MM.1S (cell line): ENCODE data around the gene ARRB2.

ENCODE experiments used
- EZH2 ChIP-seq: fragments of 300-600 bp; sonication (generic); optimal IDR thresholded peaks from 2 replicates; pipeline ENCODE3; 2017; ENCODE audit warnings: low read depth, mild to moderate bottlenecking, antibody characterized with exemption, low read length, mixed read lengths
- EZH2phosphoT487 ChIP-seq: fragments of 300-600 bp; sonication (generic); IDR thresholded peaks from 2 replicates; pipeline ENCODE4 v1.6.1; 2018; ENCODE audit warnings: antibody characterized with exemption, low read length
- TF ChIP-seq, protein P1 (sequence below): fragments of 300-600 bp; sonication (generic); IDR thresholded peaks from 2 replicates; pipeline ENCODE4 v1.5.1; 2016; ENCODE audit warnings: antibody characterized with exemption, low read length, mixed read lengths

DNA sequence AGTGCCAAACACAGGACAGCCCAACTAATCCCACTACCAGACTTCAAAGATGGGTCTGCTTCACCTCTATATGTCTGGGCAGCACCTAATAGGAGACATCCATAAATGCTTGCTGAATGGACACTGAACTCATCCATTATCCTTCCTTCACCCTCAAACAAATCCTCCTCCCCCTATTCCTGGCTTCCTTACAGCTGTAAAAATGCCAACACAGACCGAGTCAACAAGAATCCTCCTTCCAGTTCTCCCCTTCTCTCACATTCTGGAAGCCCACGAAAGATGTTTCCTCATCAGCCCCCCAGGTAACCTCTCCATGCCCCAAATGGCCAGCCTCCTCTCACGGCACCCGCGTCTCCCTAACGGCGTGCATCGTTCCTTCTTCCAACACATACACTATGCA is 18.7 kb upstream of the ARRB2 start:
- TF ChIP-seq EZH2phosphoT487 (no peak), EZH2 (no peak)
- TF ChIP-seq, protein P1, sequence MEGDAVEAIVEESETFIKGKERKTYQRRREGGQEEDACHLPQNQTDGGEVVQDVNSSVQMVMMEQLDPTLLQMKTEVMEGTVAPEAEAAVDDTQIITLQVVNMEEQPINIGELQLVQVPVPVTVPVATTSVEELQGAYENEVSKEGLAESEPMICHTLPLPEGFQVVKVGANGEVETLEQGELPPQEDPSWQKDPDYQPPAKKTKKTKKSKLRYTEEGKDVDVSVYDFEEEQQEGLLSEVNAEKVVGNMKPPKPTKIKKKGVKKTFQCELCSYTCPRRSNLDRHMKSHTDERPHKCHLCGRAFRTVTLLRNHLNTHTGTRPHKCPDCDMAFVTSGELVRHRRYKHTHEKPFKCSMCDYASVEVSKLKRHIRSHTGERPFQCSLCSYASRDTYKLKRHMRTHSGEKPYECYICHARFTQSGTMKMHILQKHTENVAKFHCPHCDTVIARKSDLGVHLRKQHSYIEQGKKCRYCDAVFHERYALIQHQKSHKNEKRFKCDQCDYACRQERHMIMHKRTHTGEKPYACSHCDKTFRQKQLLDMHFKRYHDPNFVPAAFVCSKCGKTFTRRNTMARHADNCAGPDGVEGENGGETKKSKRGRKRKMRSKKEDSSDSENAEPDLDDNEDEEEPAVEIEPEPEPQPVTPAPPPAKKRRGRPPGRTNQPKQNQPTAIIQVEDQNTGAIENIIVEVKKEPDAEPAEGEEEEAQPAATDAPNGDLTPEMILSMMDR = no peak
